HPDE6-E6E7 (cell line): ENCODE results near the gene MAN1B1.
"Not testable (repeated sequence)": the region's sequence is repeated elsewhere in the genome, so short reads cannot be mapped to it uniquely, and the experiment has no call there.

ENCODE experiments used
- DNase-seq: peaks from one replicate; pipeline ENCODE4 v3.0.0; 2011; ENCODE audit warnings: missing footprints; ENCODE audit errors: extremely low spot score

MAN1B1 gene

DNA sequence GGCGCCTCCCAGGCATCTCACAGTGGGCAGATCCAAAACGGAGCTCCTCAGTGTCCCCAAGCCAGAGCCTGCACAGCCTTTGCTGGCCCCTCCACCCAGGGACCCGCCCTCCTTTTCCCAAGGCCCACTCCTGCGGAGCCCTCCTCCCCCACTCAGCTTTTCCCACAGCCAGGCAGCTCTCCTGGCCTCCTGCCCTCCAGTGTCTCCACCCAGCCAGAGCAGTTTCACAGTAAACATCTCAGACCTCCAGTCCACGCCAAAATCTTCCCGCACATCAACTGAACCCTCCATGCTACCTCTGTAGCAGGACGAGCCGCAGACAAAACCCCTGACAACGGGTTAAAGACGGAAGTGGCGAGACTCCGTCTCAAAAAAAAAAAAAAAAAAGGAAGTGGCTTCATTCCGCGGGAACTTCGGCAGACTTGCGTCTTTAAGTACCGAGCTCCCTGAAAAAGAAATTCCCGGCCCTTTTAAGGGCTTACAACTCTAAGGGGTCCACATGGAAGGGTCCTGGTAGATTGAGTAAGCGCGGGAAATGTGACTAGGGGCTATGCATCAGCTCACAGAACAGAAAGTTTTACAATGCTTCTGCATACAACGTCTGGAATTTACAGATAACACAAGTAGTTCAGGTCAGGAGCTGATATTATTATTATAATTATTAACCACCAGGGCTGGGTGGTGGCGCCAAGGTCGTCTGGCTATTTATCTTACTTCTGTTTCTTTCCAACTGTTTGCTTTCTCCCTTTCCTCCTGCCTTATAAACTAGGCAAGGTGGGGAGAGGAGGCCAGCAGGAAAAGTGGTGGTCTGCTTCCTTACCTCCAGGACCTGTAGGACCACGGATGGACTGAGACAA lies 40.7 kb downstream of the MAN1B1 start:
- no peak for DNase-seq

DNA sequence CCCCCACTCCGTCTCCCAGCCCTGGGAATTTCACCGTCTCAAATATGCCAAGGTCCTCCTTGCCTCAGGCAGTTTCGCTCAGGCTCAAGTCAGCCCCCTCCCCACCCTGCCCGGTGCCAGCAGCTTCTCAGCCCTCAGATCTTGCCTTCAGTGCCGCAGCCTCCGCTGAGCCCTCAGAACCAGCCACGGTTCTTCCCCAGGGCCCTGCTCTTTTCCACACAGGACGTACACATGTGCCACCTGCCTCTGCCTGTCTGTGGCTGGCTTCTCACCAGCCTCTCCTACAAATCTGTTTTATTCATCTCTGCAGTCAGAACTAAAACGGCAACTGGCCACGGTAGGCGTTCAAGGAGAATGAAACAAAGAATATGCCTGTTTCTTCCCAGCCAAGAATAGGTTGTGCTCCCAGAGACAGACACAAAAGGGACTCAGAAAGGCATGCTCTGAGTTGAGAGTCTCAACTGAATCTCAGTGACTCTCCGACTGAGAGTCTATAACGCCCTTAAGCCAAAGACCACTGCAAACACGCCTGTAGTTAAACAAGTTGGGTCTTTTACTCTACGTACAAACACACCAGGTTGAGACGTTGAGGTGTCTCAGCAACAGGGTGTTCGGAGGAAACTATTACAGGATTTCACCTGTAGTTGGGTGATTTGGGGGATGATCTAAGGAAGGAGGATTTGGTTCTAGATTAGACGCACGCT lies 41.5 kb downstream of the MAN1B1 start:
- no peak for DNase-seq

DNA sequence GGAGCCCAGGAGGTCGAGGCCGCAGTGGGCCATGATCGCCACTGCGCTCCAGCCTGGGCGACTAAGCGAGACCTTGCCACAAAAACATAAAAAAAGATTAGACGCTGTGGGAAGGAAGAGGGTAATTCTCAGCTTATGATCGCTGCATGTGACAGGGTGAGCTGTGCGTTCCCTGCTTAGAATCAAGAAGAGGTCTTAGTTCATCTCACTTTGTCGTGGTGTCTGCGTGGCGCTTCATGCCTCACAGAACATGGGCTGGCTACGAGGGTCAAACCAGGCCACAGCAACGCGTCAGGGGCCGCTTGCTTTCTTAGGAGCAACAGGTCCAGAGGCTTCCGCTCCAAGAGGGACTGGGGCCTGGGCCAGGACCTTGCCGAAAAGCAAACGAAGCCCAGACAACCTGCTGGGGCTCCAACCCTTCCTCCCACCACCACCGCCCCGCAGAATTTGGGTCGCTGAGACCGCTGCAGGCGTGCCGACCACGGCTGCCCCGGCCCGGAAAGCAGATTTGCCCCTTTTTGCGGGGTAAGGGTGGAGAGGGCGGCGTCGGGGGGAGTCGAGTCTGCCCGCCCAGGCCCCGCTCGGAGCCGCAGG lies 42.2 kb downstream of the MAN1B1 start:
- no peak for DNase-seq

DNA sequence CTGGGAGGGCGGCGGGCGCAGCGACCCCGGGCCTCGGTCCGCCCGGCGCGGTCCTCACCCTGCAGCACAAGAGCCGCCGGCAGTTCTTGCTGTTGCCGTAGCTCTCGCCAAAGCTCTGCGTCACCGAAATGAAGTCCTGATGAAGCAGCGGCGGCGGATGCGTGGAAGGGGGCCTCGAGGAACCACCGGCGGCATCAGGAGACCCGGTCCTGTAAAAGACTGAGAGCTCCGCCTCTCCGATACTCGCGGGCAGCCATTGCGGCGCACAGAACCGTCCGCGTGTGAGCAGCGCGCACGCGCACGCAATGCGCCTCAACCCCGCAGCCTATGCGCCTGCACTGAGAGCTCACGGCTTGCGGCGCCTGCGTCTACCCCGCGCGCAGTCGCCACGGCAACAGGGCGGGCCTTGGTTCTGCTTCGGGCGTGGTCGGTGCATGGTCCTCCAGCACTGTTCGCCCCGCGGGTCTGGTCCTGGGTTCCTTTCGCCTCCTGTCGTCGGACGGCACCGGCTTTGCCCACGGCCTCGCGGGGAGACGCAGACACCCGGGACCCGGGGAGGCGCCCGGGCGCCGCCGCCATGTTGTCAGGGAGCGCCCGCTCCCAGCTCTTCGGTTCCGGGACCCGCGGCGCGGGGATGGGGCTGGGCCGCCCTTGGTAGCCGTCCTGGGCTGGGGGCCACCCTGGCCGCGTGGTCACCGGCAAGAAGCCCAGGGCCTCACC lies 42.8 kb downstream of the MAN1B1 start:
- DNase-seq, result peak; percentile 86

DNA sequence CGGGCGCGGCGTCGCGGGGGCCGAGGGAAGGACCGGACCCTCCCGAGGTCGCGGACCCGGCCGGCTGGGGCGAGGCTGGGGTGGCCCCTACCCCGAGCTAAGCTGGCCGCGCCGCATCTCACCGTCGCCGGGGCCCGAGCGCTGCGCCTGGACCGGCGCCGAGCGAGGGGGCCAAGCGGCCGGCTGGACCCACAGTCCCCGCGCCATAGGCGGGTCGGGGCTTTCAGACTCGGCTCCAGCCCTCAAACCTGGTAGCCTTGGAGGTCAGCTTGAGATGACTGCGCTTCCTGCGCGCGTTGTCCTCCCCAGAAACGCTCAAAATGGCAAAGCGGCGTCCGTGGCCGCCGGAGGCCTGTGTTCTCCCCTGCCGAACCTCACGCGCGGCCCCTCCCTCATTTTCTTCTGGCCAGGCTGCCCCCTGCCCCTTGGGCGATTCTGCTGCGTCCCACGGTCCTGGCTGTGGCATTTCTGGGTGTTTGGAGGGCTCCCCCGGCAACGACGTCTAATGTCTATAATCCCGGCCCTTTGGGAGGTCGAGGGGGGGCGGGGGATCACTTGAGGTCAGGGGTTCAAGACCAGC lies 43.5 kb downstream of the MAN1B1 start:
- no peak for DNase-seq

DNA sequence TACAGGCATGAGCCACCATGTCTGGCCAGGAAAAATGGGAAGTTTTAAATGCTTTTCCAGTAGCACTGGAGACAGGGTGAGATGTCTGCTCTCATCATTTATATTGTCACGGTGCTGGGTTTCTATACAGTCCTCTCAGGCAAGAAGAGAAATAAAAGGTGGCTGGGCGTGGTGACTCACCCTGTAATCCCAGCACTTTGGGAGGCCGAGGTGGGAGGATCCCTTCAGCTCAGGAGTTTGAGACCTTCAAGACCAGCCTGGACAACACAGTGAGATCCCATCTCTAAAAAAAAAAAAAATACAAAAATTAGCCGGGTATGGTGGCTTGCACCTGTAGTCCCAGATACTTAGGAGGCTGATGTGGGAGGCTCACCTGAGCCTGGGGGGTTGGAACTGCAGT lies 47.4 kb downstream of the MAN1B1 start:
- no peak for DNase-seq

DNA sequence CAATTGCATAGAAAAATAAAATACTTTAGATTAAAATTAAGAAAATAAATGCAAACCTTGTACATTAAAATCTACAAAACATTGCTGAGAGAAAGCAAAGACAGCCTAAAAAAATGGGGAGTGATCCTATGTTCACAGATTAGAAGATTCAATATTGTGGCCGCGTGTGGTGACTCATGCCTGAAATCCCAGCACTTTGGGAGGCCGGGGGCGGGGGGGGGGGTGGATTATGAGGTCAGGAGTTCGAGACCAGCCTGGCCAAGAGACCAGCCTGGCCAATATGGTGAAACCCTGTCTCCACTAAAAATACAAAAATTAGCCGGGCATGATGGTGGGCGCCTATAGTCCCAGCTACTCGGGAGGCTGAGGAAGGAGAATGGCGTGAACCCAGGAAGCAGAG lies 48.4 kb downstream of the MAN1B1 start:
- DNase-seq, result not testable (repeated sequence)

DNA sequence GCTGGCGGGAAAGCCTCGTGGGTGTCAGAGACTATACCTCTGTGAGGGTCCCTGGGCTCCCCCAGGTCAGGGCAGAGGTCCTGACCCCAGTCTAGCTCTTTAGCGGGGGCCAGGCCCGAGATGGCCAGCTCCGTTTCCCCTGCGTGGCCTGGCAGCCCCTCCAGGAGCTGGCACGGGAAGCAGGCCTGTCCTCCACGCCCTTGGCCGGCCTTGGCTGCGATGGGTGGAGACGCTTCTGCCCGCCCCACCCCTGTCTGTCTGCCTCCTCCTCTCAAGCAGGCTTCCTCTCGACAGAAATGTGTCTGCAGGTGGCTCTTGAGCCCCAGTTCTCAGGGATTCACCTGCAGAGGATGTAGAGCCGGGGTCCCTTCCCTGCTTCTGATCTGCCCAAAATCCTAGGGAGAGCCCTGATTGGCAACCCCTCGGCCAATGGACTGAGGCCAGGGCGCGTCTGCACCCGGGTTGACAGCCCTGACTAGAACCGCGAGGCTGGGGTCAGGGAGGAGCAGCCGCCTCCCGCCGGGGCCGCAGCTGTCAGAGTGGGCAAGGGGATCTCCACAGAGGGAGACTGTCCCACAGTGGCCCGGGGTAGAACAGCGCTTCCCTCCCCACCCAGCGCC lies 49.6 kb downstream of the MAN1B1 start:
- DNase-seq, result no peak

DNA sequence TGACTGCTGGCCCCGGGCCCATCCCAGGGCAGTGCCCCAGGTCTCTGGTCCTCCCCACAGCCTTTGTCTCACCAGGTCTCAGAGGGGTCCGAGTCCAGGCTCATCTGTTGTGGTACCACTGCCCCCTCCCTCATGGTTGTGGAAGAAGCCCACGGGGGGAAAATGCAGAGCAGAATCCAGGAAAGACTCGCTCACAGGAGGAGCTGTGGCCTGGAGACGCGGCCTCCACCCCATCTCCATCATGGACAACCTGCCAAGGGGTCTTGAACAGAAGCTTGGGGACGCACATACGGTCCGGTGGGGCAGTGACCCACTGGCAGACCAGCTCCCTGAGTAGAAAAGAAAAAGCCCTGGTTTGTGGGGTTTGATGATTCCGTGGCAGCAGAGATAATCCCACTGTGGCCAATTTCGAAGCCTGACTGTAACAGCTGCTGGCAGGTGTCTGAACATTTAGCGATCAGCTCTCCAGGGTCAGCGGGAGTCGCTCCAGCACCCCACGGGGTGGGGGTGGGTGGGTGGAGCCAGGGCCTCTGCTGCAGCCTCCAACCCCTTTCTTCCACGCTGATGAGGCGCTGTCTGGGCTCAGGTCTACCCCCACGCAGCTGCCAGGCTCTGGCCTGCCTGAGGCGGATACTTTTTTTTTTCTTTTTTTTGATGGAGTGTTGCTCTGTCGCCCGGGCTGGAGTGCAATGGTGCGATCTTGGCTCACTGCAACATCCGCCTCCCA lies 50.3 kb downstream of the MAN1B1 start:
- no peak for DNase-seq

DNA sequence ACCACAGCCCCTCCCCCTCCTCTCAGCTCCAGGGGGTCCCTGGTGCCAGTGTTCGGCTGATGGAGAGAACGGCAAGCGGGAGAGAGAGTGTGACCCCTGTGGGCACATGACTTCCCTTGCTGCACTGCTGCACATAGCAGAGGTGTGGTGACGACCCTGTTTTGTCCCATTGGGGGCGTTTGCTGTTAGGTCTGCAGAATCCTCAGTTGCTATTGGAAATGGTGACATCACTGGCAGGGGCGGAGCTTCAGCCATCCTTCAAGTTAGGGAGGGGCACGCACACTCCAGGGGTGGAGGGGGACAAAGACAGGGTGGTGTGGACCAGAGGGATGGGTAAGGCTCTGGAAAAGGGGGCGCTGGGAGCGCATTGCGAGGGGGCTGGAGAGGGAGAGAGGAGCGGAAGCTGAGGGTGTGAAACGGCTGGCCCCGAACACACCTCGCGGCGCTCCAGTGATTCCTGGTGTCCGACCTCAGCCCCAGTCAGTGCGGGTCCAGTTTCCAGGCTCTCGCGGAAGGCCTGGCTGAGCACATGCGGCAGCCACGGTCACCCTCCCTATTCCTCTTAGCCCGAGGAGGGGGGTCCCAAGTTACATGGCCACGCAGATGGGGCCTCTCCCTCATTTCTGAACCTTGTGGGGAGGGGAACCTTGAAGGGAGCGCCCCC lies 51.4 kb downstream of the MAN1B1 start:
- DNase-seq, result no peak

DNA sequence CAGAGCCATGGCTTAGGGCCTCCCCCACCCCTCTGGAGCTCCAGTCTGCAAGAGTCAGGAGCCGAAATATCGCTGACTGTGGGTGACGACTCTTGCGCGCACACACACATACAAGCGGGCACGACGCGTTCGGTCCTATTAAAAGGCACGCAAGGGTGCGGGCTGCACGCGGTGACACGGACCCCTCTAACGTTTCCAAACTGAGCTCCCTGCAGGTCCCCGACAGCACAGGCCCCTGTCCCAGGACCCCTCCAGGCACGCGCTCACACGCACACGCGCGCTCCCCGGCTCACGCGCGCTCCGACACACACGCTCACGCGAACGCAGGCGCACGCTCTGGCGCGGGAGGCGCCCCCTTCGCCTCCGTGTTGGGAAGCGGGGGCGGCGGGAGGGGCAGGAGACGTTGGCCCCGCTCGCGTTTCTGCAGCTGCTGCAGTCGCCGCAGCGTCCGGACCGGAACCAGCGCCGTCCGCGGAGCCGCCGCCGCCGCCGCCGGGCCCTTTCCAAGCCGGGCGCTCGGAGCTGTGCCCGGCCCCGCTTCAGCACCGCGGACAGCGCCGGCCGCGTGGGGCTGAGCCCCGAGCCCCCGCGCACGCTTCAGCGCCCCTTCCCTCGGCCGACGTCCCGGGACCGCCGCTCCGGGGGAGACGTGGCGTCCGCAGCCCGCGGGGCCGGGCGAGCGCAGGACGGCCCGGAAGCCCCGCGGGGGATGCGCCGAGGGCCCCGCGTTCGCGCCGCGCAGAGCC lies 52.1 kb downstream of the MAN1B1 start, which contains the start of gene GRIN1:
GRIN1 (plus strand) TSS at position 433 of the 746 bp plus-strand sequence. CDS start 333 bp downstream, outside the sequence.
- no peak for DNase-seq

DNA sequence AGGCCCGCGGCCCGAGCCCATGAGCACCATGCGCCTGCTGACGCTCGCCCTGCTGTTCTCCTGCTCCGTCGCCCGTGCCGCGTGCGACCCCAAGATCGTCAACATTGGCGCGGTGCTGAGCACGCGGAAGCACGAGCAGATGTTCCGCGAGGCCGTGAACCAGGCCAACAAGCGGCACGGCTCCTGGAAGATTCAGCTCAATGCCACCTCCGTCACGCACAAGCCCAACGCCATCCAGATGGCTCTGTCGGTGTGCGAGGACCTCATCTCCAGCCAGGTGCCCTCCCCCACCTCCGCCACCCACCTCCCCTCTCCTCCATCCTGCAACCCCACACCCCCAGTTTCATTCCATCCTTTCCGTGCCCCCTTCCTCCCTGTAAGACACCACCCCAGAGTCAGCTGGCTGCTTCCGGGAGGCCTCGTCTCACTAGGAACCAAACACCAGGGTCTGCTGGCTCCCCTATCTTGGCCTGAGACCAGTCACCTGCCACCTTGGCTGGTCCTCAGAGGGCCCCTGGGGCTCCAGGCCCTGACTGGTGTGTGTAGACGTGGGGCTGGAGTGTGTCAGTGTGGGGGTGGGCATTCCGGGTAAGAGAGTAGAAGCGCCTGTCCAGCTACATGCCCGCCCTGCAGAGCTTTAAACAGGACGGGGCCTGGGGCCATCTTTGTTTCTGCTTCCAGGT lies 52.8 kb downstream of the MAN1B1 start:
- no peak for DNase-seq

DNA sequence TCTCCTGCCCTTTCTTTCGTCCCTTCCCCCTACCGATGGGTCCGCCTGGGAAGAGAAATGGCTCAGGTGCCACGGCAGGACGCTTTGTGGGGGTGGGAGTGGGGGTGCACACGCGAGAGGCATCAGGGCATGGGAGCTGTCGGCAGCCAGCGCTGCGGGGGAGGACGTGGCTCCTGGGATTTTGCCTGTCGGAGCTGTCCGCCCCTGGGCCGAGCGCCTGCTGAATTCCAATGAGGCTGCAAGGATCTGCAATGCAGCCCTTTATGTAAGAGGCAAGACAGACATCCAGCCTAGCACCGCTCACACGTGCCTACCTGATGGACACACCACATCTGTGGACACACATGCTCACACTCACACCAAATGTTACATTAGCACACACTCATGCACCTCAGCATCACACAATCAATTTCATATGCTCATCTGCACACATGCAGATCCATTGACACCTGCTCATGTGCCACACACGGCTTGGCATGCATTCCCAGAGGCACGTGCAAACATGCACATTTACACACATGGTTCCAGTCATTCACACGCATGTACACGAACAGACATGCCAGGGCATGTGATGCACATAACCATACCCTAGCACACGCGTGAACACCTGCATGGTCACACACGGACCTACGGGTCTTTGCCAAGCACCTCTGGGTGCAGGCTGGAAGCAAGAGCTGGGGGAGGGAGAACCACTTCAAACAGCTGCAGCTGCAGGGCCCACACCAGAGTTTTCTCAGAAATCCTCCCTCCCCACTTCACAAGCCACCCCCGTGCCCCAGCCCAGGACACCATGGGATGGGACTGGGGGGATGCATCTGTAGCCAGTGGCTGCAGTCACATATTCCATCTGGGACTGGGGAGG lies 53.6 kb downstream of the MAN1B1 start:
- DNase-seq, result no peak

DNA sequence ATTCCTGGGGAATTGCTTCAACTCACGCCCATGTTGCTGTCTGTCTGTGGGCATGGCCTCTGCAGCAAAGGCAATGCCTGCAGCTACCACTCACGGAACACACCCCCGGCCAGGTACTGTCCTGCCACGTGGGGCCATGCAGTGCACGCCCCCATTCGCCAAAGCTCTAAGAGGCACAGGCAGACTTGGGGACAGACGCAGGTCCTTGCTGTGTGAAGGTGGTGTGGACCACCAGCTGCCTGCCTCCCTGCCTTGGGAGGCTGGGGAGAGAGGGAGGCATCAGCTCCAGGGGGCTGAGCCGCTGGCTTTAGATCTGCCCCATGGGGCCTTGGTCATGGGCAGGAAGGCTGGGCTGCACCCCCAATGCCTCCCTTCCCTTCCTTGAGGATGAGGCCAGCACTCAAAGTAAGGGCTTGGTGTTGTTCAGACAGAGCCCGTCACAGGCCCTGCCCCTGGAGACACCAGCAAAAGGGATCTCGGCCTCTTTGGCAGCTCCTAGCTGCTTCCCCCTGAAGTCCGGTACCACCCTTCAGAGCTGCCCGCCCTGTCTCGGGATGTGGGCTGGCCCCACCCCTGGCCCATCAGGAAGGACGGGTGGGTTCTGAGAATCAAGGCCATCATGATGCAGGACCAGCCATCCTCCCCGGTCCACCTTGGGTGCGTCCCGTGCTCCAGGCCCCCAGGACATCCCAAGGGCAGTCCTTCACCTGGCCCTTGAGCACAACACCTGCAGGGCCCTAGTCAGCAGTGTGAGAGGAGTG lies 54.4 kb downstream of the MAN1B1 start:
- no peak for DNase-seq

DNA sequence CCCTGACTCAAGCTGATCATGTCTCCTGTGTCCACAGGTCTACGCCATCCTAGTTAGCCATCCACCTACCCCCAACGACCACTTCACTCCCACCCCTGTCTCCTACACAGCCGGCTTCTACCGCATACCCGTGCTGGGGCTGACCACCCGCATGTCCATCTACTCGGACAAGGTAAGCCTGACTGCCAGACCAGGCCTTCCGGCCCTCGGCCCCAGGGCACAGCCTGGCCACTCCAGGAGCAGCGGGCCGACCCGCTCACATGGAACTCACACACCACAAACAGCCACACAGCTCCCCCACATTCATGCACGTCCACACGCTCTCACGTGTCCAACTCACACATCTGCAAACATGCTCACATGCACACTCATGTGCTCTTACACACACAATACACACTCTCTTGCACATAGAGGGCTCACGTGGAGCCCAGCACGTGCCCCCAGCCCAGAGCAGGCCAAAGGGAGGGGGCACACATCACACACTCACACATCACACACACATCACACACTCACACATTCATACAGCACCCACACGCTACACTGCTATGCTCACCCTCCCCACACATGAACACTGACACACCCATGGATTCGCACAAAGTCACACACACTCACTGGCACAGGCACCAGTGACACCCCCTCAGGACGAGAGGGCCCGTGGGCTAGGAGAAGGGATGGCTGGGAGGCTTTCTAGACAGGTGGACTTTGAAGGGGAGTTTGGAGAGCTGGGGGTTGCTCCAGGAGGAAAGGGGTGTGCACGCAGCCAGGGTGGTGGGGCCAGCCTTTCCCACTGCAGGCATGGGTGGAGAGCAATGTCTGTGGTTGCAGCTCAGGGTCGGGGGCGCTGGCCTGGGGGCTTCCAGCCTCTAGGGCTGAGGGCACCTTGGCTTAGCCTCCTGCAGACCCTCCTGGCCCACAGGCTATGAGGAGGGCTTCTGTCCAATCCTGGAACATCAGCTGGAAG lies 55.5 kb downstream of the MAN1B1 start:
- no peak for DNase-seq

DNA sequence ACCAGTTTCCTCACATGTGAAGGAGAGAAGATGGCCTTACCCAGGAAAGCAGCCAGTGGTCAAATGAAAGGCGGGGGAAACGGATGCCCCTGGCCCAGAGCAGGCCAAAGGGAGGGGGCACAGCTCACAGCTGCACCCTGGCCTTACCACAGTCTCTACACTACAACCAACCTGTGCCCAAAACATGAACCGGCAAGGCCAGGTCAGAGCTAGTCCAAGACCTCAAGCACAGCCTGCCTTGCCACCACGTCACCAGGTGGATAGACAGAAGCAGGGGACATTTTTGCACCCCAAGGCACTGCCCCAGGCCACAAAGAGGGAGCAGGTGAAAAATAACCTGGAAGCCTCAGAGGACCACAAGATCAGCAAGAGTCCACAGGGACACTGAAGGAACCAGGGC lies 56.7 kb downstream of the MAN1B1 start:
- no peak for DNase-seq
